DND-41 (cell line): ENCODE data around the gene NRCAM.

ENCODE experiments used
- CTCF ChIP-seq: IDR thresholded peaks from 2 replicates; pipeline ENCODE4 v1.5.1; 2012; ENCODE audit warnings: borderline replicate concordance, low read length, moderate library complexity, mild to moderate bottlenecking; ENCODE audit not compliant: poor library complexity, severe bottlenecking; ENCODE audit errors: extremely low read depth
- EZH2 ChIP-seq: IDR thresholded peaks from 3 replicates; pipeline ENCODE4 v1.6.1; 2012; ENCODE audit warnings: borderline replicate concordance, low read depth, mild to moderate bottlenecking, moderate library complexity, low read length, inconsistent platforms; ENCODE audit not compliant: severe bottlenecking

GRCh38 chr7:108145401-108145800, 310.8 kb downstream of the NRCAM start:
- TF ChIP-seq EZH2 (no peak), CTCF (no peak)
